HepG2 (cell line): ENCODE data around the gene KDM7A. TPM values are rescaled to one million over a fixed set of nuclear protein-coding genes. Genes with fewer than 3 reads are reported as not detected.

Source experiments
- DMAP1 ChIP-seq: IDR thresholded peaks from 2 replicates; pipeline ENCODE4 v1.6.1; 2016
- HMG20B ChIP-seq: conservative IDR thresholded peaks from 2 replicates; pipeline ENCODE4 v1.6.1; 2016; ENCODE audit warnings: missing genetic modification reagents, missing compliant biosample characterization
- HMGA1 ChIP-seq: sonication (generic); formaldehyde crosslinking; conservative IDR thresholded peaks from 2 replicates; pipeline ENCODE4 v1.4.0; 2020; ENCODE audit warnings: missing genetic modification reagents
- JUN ChIP-seq: sonication (generic); formaldehyde crosslinking; IDR thresholded peaks from 2 replicates; pipeline ENCODE4 v1.4.0; 2020; ENCODE audit warnings: mild to moderate bottlenecking, missing genetic modification reagents
- MATR3 ChIP-seq: sonication (generic); formaldehyde crosslinking; IDR thresholded peaks from 2 replicates; pipeline ENCODE4 v1.4.0; 2020; ENCODE audit warnings: missing genetic modification reagents
- MYNN ChIP-seq: sonication (generic); formaldehyde crosslinking; IDR thresholded peaks from 2 replicates; pipeline ENCODE4 v1.4.0; 2020; ENCODE audit warnings: mild to moderate bottlenecking, low read depth, missing genetic modification reagents
- NBN ChIP-seq: fragments of 450-650 bp; conservative IDR thresholded peaks from 2 replicates; pipeline ENCODE4 v1.6.1; 2017
- PTBP1 ChIP-seq: fragments of 200-400 bp; formaldehyde crosslinking; IDR thresholded peaks from 2 replicates; pipeline ENCODE4 v1.6.1; 2018; ENCODE audit warnings: low read length, low read depth; ENCODE audit not compliant: poor library complexity, severe bottlenecking
- REL ChIP-seq: sonication (generic); formaldehyde crosslinking; conservative IDR thresholded peaks from 2 replicates; pipeline ENCODE4 v1.8.0; 2022; ENCODE audit warnings: mild to moderate bottlenecking, missing genetic modification reagents, moderate library complexity
- TCF7L2 ChIP-seq: IDR thresholded peaks from 2 replicates; pipeline ENCODE4 v1.6.1; 2011; ENCODE audit warnings: mild to moderate bottlenecking, low read depth, low read length, moderate library complexity
- WIZ ChIP-seq: sonication (generic); formaldehyde crosslinking; IDR thresholded peaks from 2 replicates; pipeline ENCODE4 v1.5.1; 2020; ENCODE audit warnings: mild to moderate bottlenecking, missing genetic modification reagents
- ZNF280D ChIP-seq: sonication (generic); formaldehyde crosslinking; IDR thresholded peaks from 2 replicates; pipeline ENCODE4 v1.5.1; 2020; ENCODE audit warnings: mild to moderate bottlenecking, missing genetic modification reagents
- ZNF512 ChIP-seq: sonication (generic); formaldehyde crosslinking; IDR thresholded peaks from 2 replicates; pipeline ENCODE4 v1.4.0; 2020; ENCODE audit warnings: mild to moderate bottlenecking, missing genetic modification reagents
- ZNF552 ChIP-seq: sonication (generic); formaldehyde crosslinking; IDR thresholded peaks from 2 replicates; pipeline ENCODE4 v1.9.0; 2022; ENCODE audit warnings: missing genetic modification reagents, mild to moderate bottlenecking, borderline replicate concordance
- ZNF563 ChIP-seq: sonication (generic); formaldehyde crosslinking; IDR thresholded peaks from 2 replicates; pipeline ENCODE4 v1.8.0; 2022; ENCODE audit warnings: mild to moderate bottlenecking, moderate library complexity, missing genetic modification reagents
- ZNF678 ChIP-seq: sonication (generic); formaldehyde crosslinking; IDR thresholded peaks from 2 replicates; pipeline ENCODE4 v1.4.0; 2020; ENCODE audit warnings: mild to moderate bottlenecking, missing genetic modification reagents
- ZZZ3 ChIP-seq: sonication (generic); formaldehyde crosslinking; IDR thresholded peaks from 2 replicates; pipeline ENCODE4 v1.4.0; 2020; ENCODE audit warnings: missing genetic modification reagents, mild to moderate bottlenecking, borderline replicate concordance
- polyA plus RNA-seq, 8 experiments: library from polyadenylated mRNA; depleted of rRNA in 3 of 8; stranded (reverse) in 7 of 8; unstranded in 1 of 8; fragments of >200 nt; fragmentation: Illumina TruSeq in 4 of 8; extraction: Trizol in 4 of 8; gene quantifications; 2 replicates each; pipeline versions ENCODE4 v1.2.1 to v1.2.3, GENCODE V29; 2011 to 2016; ENCODE audit warnings: low read depth in 4 of 8, missing spikeins in 1 of 8, mixed read lengths in 1 of 8; ENCODE audit not compliant: insufficient read depth in 1 of 8
- total RNA-seq, 5 experiments: library from RNA; depleted of rRNA; stranded (reverse); fragments of >200 nt; fragmentation: Illumina TruSeq; extraction: Trizol; gene quantifications; 2 replicates each; pipeline ENCODE4 v1.2.3, GENCODE V29; 2016; ENCODE audit warnings: low read depth in 1 of 5
- TF ChIP-seq, protein P1 (sequence below): sonication (generic); formaldehyde crosslinking; IDR thresholded peaks from 2 replicates; pipeline ENCODE4 v1.5.0; 2020; ENCODE audit warnings: mild to moderate bottlenecking, missing genetic modification reagents
- TF ChIP-seq, protein P2 (sequence below): sonication (generic); formaldehyde crosslinking; IDR thresholded peaks from 2 replicates; pipeline ENCODE4 v1.4.0; 2020; ENCODE audit warnings: missing genetic modification reagents
- TF ChIP-seq, protein P3 (sequence below): IDR thresholded peaks from 2 replicates; pipeline ENCODE4 v1.6.1; 2016

The KDM7A gene
- total and polyA plus RNA-seq, 2 of the 13 experiments (the other 11 are each of a cell fraction or from before 2014, with no cell fraction given), result 10.8 to 16.8 TPM

GRCh38 chr7:140175221-140176121, 1.3 kb downstream of the KDM7A start (continued):
- TF ChIP-seq ZNF552, result no peak
- TF ChIP-seq, protein P1, sequence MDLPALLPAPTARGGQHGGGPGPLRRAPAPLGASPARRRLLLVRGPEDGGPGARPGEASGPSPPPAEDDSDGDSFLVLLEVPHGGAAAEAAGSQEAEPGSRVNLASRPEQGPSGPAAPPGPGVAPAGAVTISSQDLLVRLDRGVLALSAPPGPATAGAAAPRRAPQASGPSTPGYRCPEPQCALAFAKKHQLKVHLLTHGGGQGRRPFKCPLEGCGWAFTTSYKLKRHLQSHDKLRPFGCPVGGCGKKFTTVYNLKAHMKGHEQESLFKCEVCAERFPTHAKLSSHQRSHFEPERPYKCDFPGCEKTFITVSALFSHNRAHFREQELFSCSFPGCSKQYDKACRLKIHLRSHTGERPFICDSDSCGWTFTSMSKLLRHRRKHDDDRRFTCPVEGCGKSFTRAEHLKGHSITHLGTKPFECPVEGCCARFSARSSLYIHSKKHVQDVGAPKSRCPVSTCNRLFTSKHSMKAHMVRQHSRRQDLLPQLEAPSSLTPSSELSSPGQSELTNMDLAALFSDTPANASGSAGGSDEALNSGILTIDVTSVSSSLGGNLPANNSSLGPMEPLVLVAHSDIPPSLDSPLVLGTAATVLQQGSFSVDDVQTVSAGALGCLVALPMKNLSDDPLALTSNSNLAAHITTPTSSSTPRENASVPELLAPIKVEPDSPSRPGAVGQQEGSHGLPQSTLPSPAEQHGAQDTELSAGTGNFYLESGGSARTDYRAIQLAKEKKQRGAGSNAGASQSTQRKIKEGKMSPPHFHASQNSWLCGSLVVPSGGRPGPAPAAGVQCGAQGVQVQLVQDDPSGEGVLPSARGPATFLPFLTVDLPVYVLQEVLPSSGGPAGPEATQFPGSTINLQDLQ (CRISPR knock-in tag), result peak; percentile 16; the same call in 1 of the 2 replicates
- no peak for TF ChIP-seq REL (CRISPR knock-in tag)
- no peak for TF ChIP-seq MYNN (CRISPR knock-in tag)
- no peak for TF ChIP-seq ZNF280D
- TF ChIP-seq PTBP1, result no peak
- no peak for TF ChIP-seq HMG20B (CRISPR knock-in tag)
- no peak for TF ChIP-seq ZNF512 (CRISPR knock-in tag)
- no peak for TF ChIP-seq ZNF678 (CRISPR knock-in tag)
- TF ChIP-seq DMAP1 (CRISPR knock-in tag), result no peak
- no peak for TF ChIP-seq WIZ (CRISPR knock-in tag)
- no peak for TF ChIP-seq NBN
- TF ChIP-seq, protein P2, sequence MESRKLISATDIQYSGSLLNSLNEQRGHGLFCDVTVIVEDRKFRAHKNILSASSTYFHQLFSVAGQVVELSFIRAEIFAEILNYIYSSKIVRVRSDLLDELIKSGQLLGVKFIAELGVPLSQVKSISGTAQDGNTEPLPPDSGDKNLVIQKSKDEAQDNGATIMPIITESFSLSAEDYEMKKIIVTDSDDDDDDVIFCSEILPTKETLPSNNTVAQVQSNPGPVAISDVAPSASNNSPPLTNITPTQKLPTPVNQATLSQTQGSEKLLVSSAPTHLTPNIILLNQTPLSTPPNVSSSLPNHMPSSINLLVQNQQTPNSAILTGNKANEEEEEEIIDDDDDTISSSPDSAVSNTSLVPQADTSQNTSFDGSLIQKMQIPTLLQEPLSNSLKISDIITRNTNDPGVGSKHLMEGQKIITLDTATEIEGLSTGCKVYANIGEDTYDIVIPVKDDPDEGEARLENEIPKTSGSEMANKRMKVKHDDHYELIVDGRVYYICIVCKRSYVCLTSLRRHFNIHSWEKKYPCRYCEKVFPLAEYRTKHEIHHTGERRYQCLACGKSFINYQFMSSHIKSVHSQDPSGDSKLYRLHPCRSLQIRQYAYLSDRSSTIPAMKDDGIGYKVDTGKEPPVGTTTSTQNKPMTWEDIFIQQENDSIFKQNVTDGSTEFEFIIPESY (CRISPR knock-in tag), result no peak
- TF ChIP-seq, protein P3, sequence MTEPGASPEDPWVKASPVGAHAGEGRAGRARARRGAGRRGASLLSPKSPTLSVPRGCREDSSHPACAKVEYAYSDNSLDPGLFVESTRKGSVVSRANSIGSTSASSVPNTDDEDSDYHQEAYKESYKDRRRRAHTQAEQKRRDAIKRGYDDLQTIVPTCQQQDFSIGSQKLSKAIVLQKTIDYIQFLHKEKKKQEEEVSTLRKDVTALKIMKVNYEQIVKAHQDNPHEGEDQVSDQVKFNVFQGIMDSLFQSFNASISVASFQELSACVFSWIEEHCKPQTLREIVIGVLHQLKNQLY, result no peak
- no peak for TF ChIP-seq JUN (CRISPR knock-in tag)
- TF ChIP-seq ZNF563, result peak; percentile 49; the same call in 1 of the 2 replicates
- no peak for TF ChIP-seq MATR3
- no peak for TF ChIP-seq HMGA1 (CRISPR knock-in tag)
- TF ChIP-seq TCF7L2, result no peak
- no peak for TF ChIP-seq ZZZ3 (CRISPR knock-in tag)
